Glomerular endothelial cell (primary cell): ENCODE measurements around the gene ILKAP. TPM values are rescaled to one million over a fixed set of nuclear protein-coding genes. Genes with fewer than 3 reads are reported as not detected.

Source experiments
- DNase-seq: peaks from one replicate; pipeline ENCODE4 v3.0.0-alpha.2; 2011; ENCODE audit warnings: low read depth, low spot score; ENCODE audit errors: extremely low read depth
- total RNA-seq: library from RNA; depleted of rRNA; stranded (reverse); fragments of >200 nt; gene quantifications from 2 replicates; pipeline ENCODE4 v1.2.3, GENCODE V29; 2015

Gene ILKAP
- total RNA-seq, 1 donor from 2014 or later, result 25.1 TPM

GRCh38 chr2:238155051-238155760 lies 48.3 kb downstream of the ILKAP start:
- no peak for DNase-seq

- no peak for DNase-seq
These were observed 48.9 kb downstream of the ILKAP start for GRCh38 chr2:238154570-238154969.

- DNase-seq, result no peak
These were observed 50.5 kb downstream of the ILKAP start for GRCh38 chr2:238152771-238153688.

- no peak for DNase-seq
These were observed 51.8 kb downstream of the ILKAP start for GRCh38 chr2:238151628-238152235.

- no peak for DNase-seq
These were observed 52.3 kb downstream of the ILKAP start for GRCh38 chr2:238151205-238151604.

GRCh38 chr2:238150686-238151085 lies 52.8 kb downstream of the ILKAP start:
- no peak for DNase-seq

GRCh38 chr2:238149841-238150572 lies 53.5 kb downstream of the ILKAP start:
- DNase-seq, result no peak

- DNase-seq, result no peak
These were observed 54.5 kb downstream of the ILKAP start for GRCh38 chr2:238148981-238149380.

GRCh38 chr2:238146884-238147544 lies 56.5 kb downstream of the ILKAP start:
- DNase-seq, result no peak

GRCh38 chr2:238145851-238146250 lies 57.6 kb downstream of the ILKAP start:
- no peak for DNase-seq

GRCh38 chr2:238145046-238145445 lies 58.4 kb downstream of the ILKAP start:
- DNase-seq, result no peak

GRCh38 chr2:238144262-238144661 lies 59.2 kb downstream of the ILKAP start:
- DNase-seq, result no peak

- no peak for DNase-seq
These were observed 60.1 kb downstream of the ILKAP start for GRCh38 chr2:238143239-238143951.

- no peak for DNase-seq
These were observed 60.9 kb downstream of the ILKAP start for GRCh38 chr2:238142382-238143205.

- DNase-seq, result no peak
These were observed 61.8 kb downstream of the ILKAP start for GRCh38 chr2:238141541-238142318.

GRCh38 chr2:238140721-238141540 lies 62.6 kb downstream of the ILKAP start:
- DNase-seq, result no peak

- no peak for DNase-seq
These were observed 63.5 kb downstream of the ILKAP start for GRCh38 chr2:238140040-238140439.
